Measurements from ENCODE around the gene UNC5A. TPM values are rescaled to one million over a fixed set of nuclear protein-coding genes. Genes with fewer than 3 reads are reported as not detected.

UNC5A gene
- total RNA-seq, 1 experiment from 2014 or later: 0.06 TPM

- DNase-seq (ENCODE audit: low read depth): no peak
Measured at GRCh38 chr5:176844706-176845391, 34.5 kb downstream of the UNC5A start.

- DNase-seq (ENCODE audit: low read depth): no peak
Measured at GRCh38 chr5:176845392-176845713, 35.0 kb downstream of the UNC5A start.

- DNase-seq (ENCODE audit: low read depth): no peak
Measured at GRCh38 chr5:176846335-176847140, 36.2 kb downstream of the UNC5A start.

GRCh38 chr5:176847148-176847547 is 36.8 kb downstream of the UNC5A start:
- DNase-seq (ENCODE audit: low read depth): no peak

GRCh38 chr5:176847726-176848290 is 37.4 kb downstream of the UNC5A start:
- no peak for DNase-seq (ENCODE audit: low read depth)

GRCh38 chr5:176848651-176849050 is 38.3 kb downstream of the UNC5A start:
- DNase-seq (ENCODE audit: low read depth): no peak

- DNase-seq (ENCODE audit: low read depth): no peak
Measured at GRCh38 chr5:176849611-176850227, 39.4 kb downstream of the UNC5A start.

GRCh38 chr5:176850371-176851245 is 40.2 kb downstream of the UNC5A start:
- DNase-seq (ENCODE audit: low read depth): no peak

GRCh38 chr5:176851380-176851779 is 41.0 kb downstream of the UNC5A start:
- DNase-seq (ENCODE audit: low read depth): no peak

GRCh38 chr5:176851871-176852658 is 41.7 kb downstream of the UNC5A start:
- no peak for DNase-seq (ENCODE audit: low read depth)

- no peak for DNase-seq (ENCODE audit: low read depth)
Measured at GRCh38 chr5:176853151-176853778, 42.9 kb downstream of the UNC5A start.

GRCh38 chr5:176854164-176854563 is 43.8 kb downstream of the UNC5A start:
- DNase-seq (ENCODE audit: low read depth): no peak

- DNase-seq (ENCODE audit: low read depth): no peak
Measured at GRCh38 chr5:176855598-176855997, 45.2 kb downstream of the UNC5A start.

GRCh38 chr5:176856746-176857145 is 46.4 kb downstream of the UNC5A start:
- DNase-seq (ENCODE audit: low read depth): no peak

GRCh38 chr5:176857216-176857893 is 47.0 kb downstream of the UNC5A start:
- no peak for DNase-seq (ENCODE audit: low read depth)

- DNase-seq (ENCODE audit: low read depth): no peak
Measured at GRCh38 chr5:176857894-176858273, 47.5 kb downstream of the UNC5A start.

GRCh38 chr5:176859916-176860315 is 49.6 kb downstream of the UNC5A start:
- no peak for DNase-seq (ENCODE audit: low read depth)

- no peak for DNase-seq (ENCODE audit: low read depth)
Measured at GRCh38 chr5:176860381-176860780, 50.0 kb downstream of the UNC5A start.

- DNase-seq (ENCODE audit: low read depth): no peak
Measured at GRCh38 chr5:176861276-176861675, 50.9 kb downstream of the UNC5A start.
